H1 (cell line): Measurements from ENCODE around the gene FOXD4L4. TPM values are rescaled to one million over a fixed set of nuclear protein-coding genes. Genes with fewer than 3 reads are reported as not detected.
A peak's percentile ranks its signal among the peaks of the same experiment; 100 is the strongest.
"Not testable (repeated sequence)": the region's sequence is repeated elsewhere in the genome, so short reads cannot be mapped to it uniquely, and the experiment has no call there.

Experiments used
- CTCF ChIA-PET: fragments of 300-600 bp; sonication (Branson Sonifier 250); formaldehyde crosslinking; loops from one replicate; lab custom pipeline; 2021; ENCODE audit not compliant: partially characterized antibody; lab: Charles Lee
- POLR2A ChIA-PET: fragments of 300-600 bp; sonication (Branson Sonifier 250); formaldehyde crosslinking; loops from one replicate; lab custom pipeline; 2021; ENCODE audit warnings: inconsistent platforms; ENCODE audit not compliant: partially characterized antibody; lab: Charles Lee
- DNase-seq, 2 experiments: peaks; one replicate each; pipeline versions ENCODE4 v3.0.0 to v3.0.0-alpha.2; 2010 to 2022; ENCODE audit warnings: low spot score in 2 of 2, low read depth in 1 of 2, mixed read lengths in 1 of 2
- FAIRE-seq: peaks from 2 replicates; lab custom pipeline; 2011; peaks lifted over from hg19 to GRCh38; lab: Jason Lieb, UNC
- H2AFZ ChIP-seq: 2 replicates; pipeline ENCODE4 v1.8.1; 2012; ENCODE audit warnings: low read length, inconsistent platforms
- H2AK5ac ChIP-seq: 2 replicates; pipeline ENCODE4 v1.6.1; 2013; ENCODE audit warnings: low read depth, low read length
- H2BK120ac ChIP-seq: replicated peaks from 2 replicates; pipeline ENCODE3; 2013; ENCODE audit warnings: low read depth, low read length, inconsistent platforms
- H2BK12ac ChIP-seq: 2 replicates; pipeline ENCODE4 v1.6.1; 2013; ENCODE audit warnings: low read depth, low read length
- H2BK15ac ChIP-seq: 2 replicates; pipeline ENCODE4 v1.6.1; 2013; ENCODE audit warnings: low read length
- H2BK20ac ChIP-seq: 2 replicates; pipeline ENCODE4 v1.6.1; 2013; ENCODE audit warnings: low read length
- H2BK5ac ChIP-seq: 2 replicates; pipeline ENCODE4 v1.6.1; 2013; ENCODE audit warnings: low read depth, low read length
- H3K14ac ChIP-seq: 2 replicates; pipeline ENCODE4 v1.6.1; 2013; ENCODE audit warnings: inconsistent platforms; ENCODE audit not compliant: insufficient read length
- H3K18ac ChIP-seq: 2 replicates; pipeline ENCODE4 v1.6.1; 2013; ENCODE audit warnings: low read length; ENCODE audit errors: extremely low read depth
- H3K23ac ChIP-seq: 2 replicates; pipeline ENCODE4 v1.6.1; 2013; ENCODE audit warnings: inconsistent platforms; ENCODE audit not compliant: insufficient read length
- H3K23me2 ChIP-seq: 2 replicates; pipeline ENCODE4 v1.6.1; 2013; ENCODE audit warnings: low read depth, low read length
- H3K27ac ChIP-seq: 2 replicates; pipeline ENCODE4 v1.6.1; 2011; ENCODE audit warnings: low read depth, low read length, inconsistent platforms
- H3K27me3 ChIP-seq, 4 experiments: replicated peaks in 1 of 4; 1 replicate in 1 of 4; 2 replicates in 3 of 4; pipeline versions ENCODE4 v1.6.1 to v1.8.1; 2011 to 2013; ENCODE audit warnings: low read length in 3 of 4, mild to moderate bottlenecking in 3 of 4, inconsistent platforms in 2 of 4, mixed read lengths in 2 of 4, moderate library complexity in 1 of 4; ENCODE audit not compliant: control insufficient read depth in 3 of 4, insufficient read depth in 3 of 4; ENCODE audit errors: extremely low read depth in 1 of 4
- H3K36me3 ChIP-seq, 4 experiments: 2 replicates each; pipeline versions ENCODE4 v1.6.1 to v1.8.1; 2011 to 2013; ENCODE audit warnings: mild to moderate bottlenecking in 4 of 4, low read length in 3 of 4, moderate library complexity in 2 of 4, control low read depth in 1 of 4, inconsistent platforms in 1 of 4; ENCODE audit not compliant: insufficient read depth in 4 of 4, control insufficient read depth in 2 of 4
- H3K4ac ChIP-seq: replicated peaks from 2 replicates; pipeline ENCODE3; 2013; ENCODE audit warnings: low read length, low read depth, mixed read lengths, inconsistent platforms; ENCODE audit not compliant: insufficient read length
- H3K4me1 ChIP-seq, 4 experiments: replicated peaks in 1 of 4; 1 replicate in 1 of 4; 2 replicates in 3 of 4; pipeline versions ENCODE4 v1.6.1 to v1.8.1; 2011 to 2013; ENCODE audit warnings: low read length in 3 of 4, inconsistent platforms in 2 of 4, mixed read lengths in 1 of 4; ENCODE audit not compliant: insufficient read depth in 4 of 4, control insufficient read depth in 3 of 4
- H3K4me2 ChIP-seq, 2 experiments: 2 replicates each; pipeline versions ENCODE4 v1.6.1 to v1.8.1; 2011 to 2013; ENCODE audit warnings: low read depth in 2 of 2, low read length in 2 of 2, control low read depth in 1 of 2, inconsistent platforms in 1 of 2, mild to moderate bottlenecking in 1 of 2; ENCODE audit not compliant: insufficient read depth in 1 of 2
- H3K4me3 ChIP-seq, 4 experiments: fragments of 200-600, 300-600 bp in 1 of 4; sonication (generic), shearing (Covaris generic), sonication (Bioruptor Twin) in 1 of 4; 2 replicates each; pipeline versions ENCODE4 v1.5.1 to v1.8.1; 2011 to 2016; ENCODE audit warnings: low read length in 4 of 4, low read depth in 3 of 4, control low read depth in 2 of 4, inconsistent platforms in 2 of 4, mild to moderate bottlenecking in 2 of 4, mixed read lengths in 1 of 4, moderate library complexity in 1 of 4; ENCODE audit not compliant: insufficient read depth in 2 of 4; ENCODE audit errors: extremely low read depth in 1 of 4
- H3K56ac ChIP-seq: replicated peaks from 2 replicates; pipeline ENCODE3; 2013; ENCODE audit warnings: low read depth, mild to moderate bottlenecking, mixed read lengths, low read length, inconsistent platforms; ENCODE audit not compliant: insufficient read length
- H3K79me1 ChIP-seq: 2 replicates; pipeline ENCODE4 v1.6.1; 2013; ENCODE audit warnings: low read depth, low read length, control low read depth
- H3K79me2 ChIP-seq, 2 experiments: 2 replicates each; pipeline versions ENCODE4 v1.6.1 to v1.8.1; 2012 to 2013; ENCODE audit warnings: low read length in 2 of 2, mild to moderate bottlenecking in 2 of 2, inconsistent platforms in 1 of 2; ENCODE audit not compliant: insufficient read depth in 2 of 2, control insufficient read depth in 1 of 2
- H3K9ac ChIP-seq, 4 experiments: replicated peaks in 1 of 4; 1 replicate in 1 of 4; 2 replicates in 3 of 4; pipeline versions ENCODE4 v1.6.1 to v1.8.1; 2011 to 2013; ENCODE audit warnings: low read depth in 3 of 4, low read length in 3 of 4, control low read depth in 2 of 4, mild to moderate bottlenecking in 2 of 4, moderate library complexity in 2 of 4, inconsistent platforms in 1 of 4; ENCODE audit errors: extremely low read depth in 1 of 4
- H3K9me3 ChIP-seq, 2 experiments: 2 replicates each; pipeline versions ENCODE4 v1.6.1 to v1.8.1; 2012 to 2013; ENCODE audit warnings: mild to moderate bottlenecking in 2 of 2, moderate library complexity in 2 of 2, control low read depth in 1 of 2, inconsistent platforms in 1 of 2, low read depth in 1 of 2, low read length in 1 of 2, mixed read lengths in 1 of 2; ENCODE audit not compliant: insufficient read depth in 2 of 2
- H4K20me1 ChIP-seq, 2 experiments: replicated peaks in 1 of 2; 2 replicates each; pipeline versions ENCODE3 to v1.8.1; 2011 to 2013; ENCODE audit warnings: inconsistent platforms in 2 of 2, low read length in 2 of 2, mild to moderate bottlenecking in 1 of 2; ENCODE audit not compliant: insufficient read depth in 2 of 2, control insufficient read depth in 1 of 2
- H4K5ac ChIP-seq: 2 replicates; pipeline ENCODE4 v1.6.1; 2013; ENCODE audit warnings: low read length, low read depth, mixed read lengths, inconsistent platforms; ENCODE audit not compliant: insufficient read length
- H4K8ac ChIP-seq: 2 replicates; pipeline ENCODE4 v1.8.0; 2013; ENCODE audit warnings: mild to moderate bottlenecking, moderate library complexity, low read length, inconsistent platforms; ENCODE audit not compliant: insufficient read depth; ENCODE audit errors: extremely low read depth
- H4K91ac ChIP-seq: replicated peaks from 2 replicates; pipeline ENCODE3; 2013; ENCODE audit warnings: low read length, mixed read lengths, inconsistent platforms; ENCODE audit not compliant: insufficient read length
- WGBS, 2 experiments: shearing (Covaris generic) in 1 of 2; methylation state at CpG; one replicate each; pipeline versions ENCODE4 v1.1.6 to v1.1.7; 2013 to 2015; ENCODE audit warnings: low lambda C conversion rate in 2 of 2, mixed read lengths in 2 of 2, inconsistent platforms in 1 of 2, low coverage in 1 of 2, missing lambda C conversion rate in 1 of 2; ENCODE audit not compliant: insufficient replicate concordance in 2 of 2, insufficient coverage in 1 of 2, insufficient read length in 1 of 2; ENCODE audit errors: extremely low coverage in 1 of 2, missing lambda C conversion rate in 1 of 2; 5-methylcytosine and 5-hydroxymethylcytosine counted together
- polyA plus RNA-seq, 7 experiments: library from polyadenylated mRNA; depleted of rRNA in 3 of 7; stranded (reverse) in 5 of 7; unstranded in 2 of 7; fragments of >200 nt in 5 of 7; fragments of 200-250 nt in 2 of 7; gene quantifications; 1 replicate in 5 of 7; 2 replicates in 1 of 7; 4 replicates in 1 of 7; pipeline versions ENCODE4 v1.2.1 to v1.2.3, GENCODE V29; 2011 to 2013; ENCODE audit warnings: missing spikeins in 2 of 7, mixed read lengths in 2 of 7
- total RNA-seq: library from RNA; stranded (reverse); fragmentation: NEBNext Ultra II Directional; extraction: Animal tissue kit (Norgen Biotek cat#: 25700); gene quantifications from 2 replicates; pipeline ENCODE4 v1.2.1, GENCODE V29; 2021

The FOXD4L4 gene
- total and polyA plus RNA-seq, 2 of the 8 experiments (the other 6 are each of a cell fraction or from before 2014, with no cell fraction given): not detected

DNA sequence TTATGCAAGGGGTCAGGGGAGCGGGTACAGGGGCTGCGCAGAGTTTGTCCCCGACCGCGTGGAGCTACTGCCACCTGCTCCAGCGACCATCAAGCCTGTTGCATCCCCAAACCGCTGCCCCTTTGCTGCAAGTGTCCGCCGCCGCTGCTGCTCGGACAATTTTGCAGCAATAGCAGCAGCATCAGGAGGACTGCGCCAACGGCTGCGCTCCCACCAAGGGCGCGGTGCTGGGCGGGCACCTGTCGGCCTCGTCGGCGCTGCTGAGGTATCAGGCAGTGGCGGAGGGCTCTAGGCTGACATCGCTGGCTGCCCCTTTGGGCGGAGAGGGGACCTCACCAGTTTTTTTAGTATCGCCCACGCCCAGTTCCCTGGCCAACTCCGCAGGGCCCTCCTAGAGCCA is 1.2 kb downstream of the FOXD4L4 start:
- H2BK12ac ChIP-seq: not testable (repeated sequence)

More for the DNA sequence above, 1.2 kb downstream of the FOXD4L4 start:
- H4K5ac ChIP-seq, H3K4me1 ChIP-seq, H3K9ac ChIP-seq, H2BK120ac ChIP-seq, FAIRE-seq, H3K9me3 ChIP-seq, H2BK20ac ChIP-seq, H3K79me1 ChIP-seq, H3K18ac ChIP-seq, H3K36me3 ChIP-seq, H3K23ac ChIP-seq, H3K23me2 ChIP-seq, H3K27ac ChIP-seq, H4K20me1 ChIP-seq, H2BK5ac ChIP-seq, DNase-seq, H2AK5ac ChIP-seq, CTCF ChIA-PET, H4K8ac ChIP-seq, H2AFZ ChIP-seq, H3K4ac ChIP-seq, H2BK15ac ChIP-seq, H3K14ac ChIP-seq, POLR2A ChIA-PET, H3K56ac ChIP-seq, H4K91ac ChIP-seq, H3K79me2 ChIP-seq: not testable (repeated sequence)
- Histone ChIP-seq H3K4me3 (0 out of 8 replicates have a peak overlapping the region, but pooled peaks of 1 of the 4 experiments have one; percentile 32), H3K27me3 (peaks cover 3 to 17% (median 7%) of the 10 kb centered on the region in 4 experiments), H3K4me2 (peak overlapping the region in 1 of 2 experiments; percentile 28; a peak in 2 of 4 replicates)
- no CpG with 5 or more reads among the region's 27 CpGs for WGBS, 2 experiments

Other genes starting within 250 kb of the FOXD4L4 start
- gene ZNG1E, start 61.2 kb upstream of the FOXD4L4 start, total RNA-seq: 26.1 and 27.6 TPM in 2 replicates
- gene ZNG1E, start 61.2 kb upstream of the FOXD4L4 start, polyA plus RNA-seq (2011; rRNA removed): 9.1 and 12.0 TPM in 2 replicates